Smooth muscle cell (in vitro differentiated cells): ENCODE data around the gene SLC26A8. TPM values are rescaled to one million over a fixed set of nuclear protein-coding genes. Genes with fewer than 3 reads are reported as not detected.

Source experiments
- DNase-seq: peaks from one replicate; lab custom pipeline; 2025; ENCODE audit not compliant: unreplicated experiment; lab: John Stamatoyannopoulos, UW
- H2AFZ ChIP-seq: fragments of 200-600 bp; sonication (generic); 2 replicates; pipeline ENCODE4 v1.6.0; 2016; ENCODE audit warnings: antibody characterized with exemption, low read depth, mild to moderate bottlenecking
- H3F3A ChIP-seq: fragments of 200-600 bp; sonication (generic); 2 replicates; pipeline ENCODE4 v1.6.0; 2017; ENCODE audit warnings: antibody characterized with exemption, low read depth
- H3K27ac ChIP-seq: fragments of 200-600 bp; sonication (generic); 2 replicates; pipeline ENCODE4 v1.5.1; 2016; ENCODE audit warnings: low read depth, mild to moderate bottlenecking
- H3K27me3 ChIP-seq: fragments of 200-600 bp; sonication (generic); 2 replicates; pipeline ENCODE4 v1.6.1; 2016; ENCODE audit warnings: low read depth, mild to moderate bottlenecking
- H3K36me3 ChIP-seq: fragments of 200-600 bp; sonication (generic); 2 replicates; pipeline ENCODE4 v1.5.1; 2016; ENCODE audit warnings: low read depth
- H3K4me1 ChIP-seq: fragments of 200-600 bp; sonication (generic); 2 replicates; pipeline ENCODE4 v1.5.1; 2016; ENCODE audit warnings: low read depth
- H3K4me2 ChIP-seq: fragments of 200-600 bp; sonication (generic); 2 replicates; pipeline ENCODE4 v1.6.0; 2016; ENCODE audit warnings: mild to moderate bottlenecking
- H3K4me3 ChIP-seq: fragments of 200-600 bp; sonication (generic); 2 replicates; pipeline ENCODE4 v1.5.1; 2016; ENCODE audit warnings: mild to moderate bottlenecking
- H3K79me2 ChIP-seq: fragments of 200-600 bp; sonication (generic); 2 replicates; pipeline ENCODE4 v1.6.0; 2016; ENCODE audit warnings: low read depth, mild to moderate bottlenecking
- H3K9ac ChIP-seq: fragments of 200-600 bp; sonication (generic); 2 replicates; pipeline ENCODE4 v1.6.0; 2016; ENCODE audit warnings: low read depth
- H3K9me3 ChIP-seq: fragments of 200-600 bp; sonication (generic); replicated peaks from 2 replicates; pipeline ENCODE4 v1.5.1; 2016; ENCODE audit warnings: low read depth
- H4K20me1 ChIP-seq: fragments of 200-600 bp; sonication (generic); 2 replicates; pipeline ENCODE4 v1.6.0; 2016; ENCODE audit warnings: low read depth
- CTCF ChIP-seq: fragments of 200-600 bp; sonication (generic); IDR thresholded peaks from 2 replicates; pipeline ENCODE4 v1.5.1; 2017; ENCODE audit warnings: borderline replicate concordance, mild to moderate bottlenecking, antibody characterized with exemption; ENCODE audit not compliant: insufficient read depth, poor library complexity, severe bottlenecking
- WGBS: methylation state at CpG from one replicate; pipeline ENCODE4 v1.1.7; 2016; ENCODE audit warnings: low lambda C conversion rate; 5-methylcytosine and 5-hydroxymethylcytosine counted together
- polyA plus RNA-seq: library from polyadenylated mRNA; unstranded; fragments of >200 nt; fragmentation: Nextera tagmentation; extraction: Ambion mirVana; gene quantifications from 2 replicates; pipeline ENCODE4 v1.2.1, GENCODE V29; 2016
- total RNA-seq: library from RNA; depleted of rRNA; stranded (reverse); fragments of >200 nt; gene quantifications from 2 replicates; pipeline ENCODE4 v1.2.3, GENCODE V29; 2014

The SLC26A8 gene
- total and polyA plus RNA-seq, 2 experiments from 2014 or later = 0.09 TPM; not detected in 1

DNA sequence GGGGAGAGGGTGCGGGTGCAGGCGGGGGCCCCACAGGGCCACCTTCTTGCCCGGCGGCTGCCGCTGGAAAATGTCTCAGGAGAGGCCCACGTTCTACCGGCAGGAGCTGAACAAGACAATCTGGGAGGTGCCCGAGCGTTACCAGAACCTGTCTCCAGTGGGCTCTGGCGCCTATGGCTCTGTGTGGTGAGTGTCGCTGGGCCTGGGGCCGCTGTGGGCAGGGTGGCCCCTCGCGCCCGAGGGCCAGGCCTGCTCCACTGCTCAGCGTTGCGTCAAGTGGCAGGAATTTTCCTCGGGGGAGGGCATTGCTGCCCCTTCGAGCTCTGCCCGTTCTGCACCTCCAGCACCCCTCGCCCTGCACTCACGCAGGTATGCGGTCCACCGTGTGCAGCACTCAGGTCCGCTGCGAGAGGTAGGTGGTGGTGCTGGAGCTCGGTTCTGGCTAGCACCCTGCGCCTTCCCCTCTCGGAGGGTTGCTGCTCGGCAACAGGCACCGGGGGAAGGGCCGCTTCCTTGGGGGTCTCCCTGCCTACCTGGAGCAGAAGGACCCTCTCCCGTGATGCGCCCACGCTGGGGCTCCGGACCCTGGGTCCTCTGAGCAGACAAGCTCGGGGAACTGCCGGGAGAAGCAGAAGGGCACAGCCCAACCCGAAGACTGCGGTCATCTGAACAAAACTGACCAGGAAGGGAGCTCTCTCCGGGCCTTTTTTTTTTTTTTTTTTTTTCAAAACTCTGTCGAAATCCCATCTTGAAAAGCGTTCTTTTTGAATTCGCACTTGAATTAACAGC, 3.8 kb upstream of the SLC26A8 start:
- Histone ChIP-seq H3K4me3 (peak overlapping the region; percentile 94), H3K27ac (peak overlapping the region; percentile 78), H4K20me1 (peaks cover 41% of the 10 kb centered on the region), H3K79me2 (peaks cover 54% of the 10 kb centered on the region), H3K27me3 (no peaks in the 10 kb centered on the region), H3K9ac (peak overlapping the region; percentile 92), H3K36me3 (no peaks in the 10 kb centered on the region), H3K9me3 (no peaks in the 10 kb centered on the region), H2AFZ (peak overlapping the region; percentile 85), H3K4me2 (peak overlapping the region; percentile 89), H3F3A (peaks cover 4% of the 10 kb centered on the region), H3K4me1 (peaks cover 11% of the 10 kb centered on the region)
- no peak for TF ChIP-seq CTCF
- no peak for DNase-seq
- WGBS = under 1% methylated on average over 39 of the region's 44 CpGs

DNA sequence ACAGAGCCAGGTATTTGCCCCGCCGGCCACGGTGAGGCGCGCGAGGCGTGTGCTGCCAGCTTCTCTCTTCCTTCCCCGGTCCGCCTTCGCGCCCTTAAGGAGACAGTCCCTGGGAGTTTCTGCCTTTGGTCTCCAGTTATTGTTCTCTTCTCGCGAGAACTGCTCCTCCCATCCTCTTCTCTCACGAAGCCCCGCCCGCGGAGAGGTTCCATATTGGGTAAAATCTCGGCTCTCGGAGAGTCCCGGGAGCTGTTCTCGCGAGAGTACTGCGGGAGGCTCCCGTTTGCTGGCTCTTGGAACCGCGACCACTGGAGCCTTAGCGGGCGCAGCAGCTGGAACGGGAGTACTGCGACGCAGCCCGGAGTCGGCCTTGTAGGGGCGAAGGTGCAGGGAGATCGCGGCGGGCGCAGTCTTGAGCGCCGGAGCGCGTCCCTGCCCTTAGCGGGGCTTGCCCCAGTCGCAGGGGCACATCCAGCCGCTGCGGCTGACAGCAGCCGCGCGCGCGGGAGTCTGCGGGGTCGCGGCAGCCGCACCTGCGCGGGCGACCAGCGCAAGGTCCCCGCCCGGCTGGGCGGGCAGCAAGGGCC, 3.2 kb upstream of the SLC26A8 start, which contains the start of gene MAPK14:
Gene MAPK14 (plus strand): TSS at position 308 of the 587 bp plus-strand sequence. CDS start 350 bp downstream, outside the sequence.
- Histone ChIP-seq H3K79me2 (peaks cover 47% of the 10 kb centered on the region), H3K4me3 (peak within 1 kb of the TSS; percentile 94), H3K27me3 (no peaks in the 10 kb centered on the region), H4K20me1 (peaks cover 34% of the 10 kb centered on the region), H3K4me2 (peak within 1 kb of the TSS; percentile 89), H3F3A (peaks cover 4% of the 10 kb centered on the region), H3K4me1 (peaks cover 11% of the 10 kb centered on the region), H3K36me3 (no peaks in the 10 kb centered on the region), H3K9me3 (no peaks in the 10 kb centered on the region), H2AFZ (peak within 1 kb of the TSS; percentile 85), H3K9ac (peak within 1 kb of the TSS; percentile 92), H3K27ac (peak within 1 kb of the TSS; percentile 78)
- TF ChIP-seq CTCF = peak; percentile 76
- DNase-seq = peak; percentile 90
- WGBS = under 1% methylated on average over 54 of the region's 62 CpGs

- no peaks in the 10 kb centered on the region for H3K27me3 ChIP-seq
- H3K4me1 ChIP-seq = peaks cover 11% of the 10 kb centered on the region
- no peak for DNase-seq
- H3K27ac ChIP-seq = peak overlapping the region; percentile 44
- H3K4me3 ChIP-seq = no peak overlapping the region
- peaks cover 18% of the 10 kb centered on the region for H4K20me1 ChIP-seq
- no peak overlapping the region for H2AFZ ChIP-seq
- peaks cover 30% of the 10 kb centered on the region for H3K79me2 ChIP-seq
- no peaks in the 10 kb centered on the region for H3K36me3 ChIP-seq
- H3K9me3 ChIP-seq = no peaks in the 10 kb centered on the region
- H3F3A ChIP-seq = peaks cover 4% of the 10 kb centered on the region
- no peak overlapping the region for H3K9ac ChIP-seq
- peak overlapping the region; percentile 65 for H3K4me2 ChIP-seq
- TF ChIP-seq CTCF = no peak
- 26% methylated on average over 5 of the region's 5 CpGs for WGBS
Measured at GRCh38 chr6:36025932-36026327, 1.5 kb upstream of the SLC26A8 start.
